ENCODE measurements around the gene RNF8.

DNA sequence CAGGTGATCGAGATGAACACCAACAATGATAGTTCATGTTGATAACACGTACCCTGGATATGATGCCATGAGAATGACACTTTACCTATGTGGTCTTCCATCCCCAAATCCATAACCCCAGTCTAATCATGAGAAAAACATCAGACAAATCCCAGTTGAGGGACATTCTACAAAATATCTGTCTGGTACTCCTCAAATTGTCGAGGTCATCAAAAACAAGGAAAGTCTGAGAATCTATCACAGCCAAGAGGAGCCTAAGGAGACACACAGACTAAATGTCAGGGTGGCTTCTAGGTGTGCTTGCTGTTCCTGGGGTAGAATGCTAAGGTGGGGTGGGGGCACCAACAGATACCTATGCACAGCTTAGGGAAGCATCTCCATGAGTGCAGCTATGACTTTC, 2.8 kb upstream of the RNF8 start:
- TF ChIP-seq CTCF (tag by site-specific recombination; IDR thresholded peaks at IDR 0.05) = no peak
- no peak for TF ChIP-seq ZNF777 (tag by site-specific recombination; IDR thresholded peaks at IDR 0.05; ENCODE audit: borderline replicate concordance)
- TF ChIP-seq, protein P1, sequence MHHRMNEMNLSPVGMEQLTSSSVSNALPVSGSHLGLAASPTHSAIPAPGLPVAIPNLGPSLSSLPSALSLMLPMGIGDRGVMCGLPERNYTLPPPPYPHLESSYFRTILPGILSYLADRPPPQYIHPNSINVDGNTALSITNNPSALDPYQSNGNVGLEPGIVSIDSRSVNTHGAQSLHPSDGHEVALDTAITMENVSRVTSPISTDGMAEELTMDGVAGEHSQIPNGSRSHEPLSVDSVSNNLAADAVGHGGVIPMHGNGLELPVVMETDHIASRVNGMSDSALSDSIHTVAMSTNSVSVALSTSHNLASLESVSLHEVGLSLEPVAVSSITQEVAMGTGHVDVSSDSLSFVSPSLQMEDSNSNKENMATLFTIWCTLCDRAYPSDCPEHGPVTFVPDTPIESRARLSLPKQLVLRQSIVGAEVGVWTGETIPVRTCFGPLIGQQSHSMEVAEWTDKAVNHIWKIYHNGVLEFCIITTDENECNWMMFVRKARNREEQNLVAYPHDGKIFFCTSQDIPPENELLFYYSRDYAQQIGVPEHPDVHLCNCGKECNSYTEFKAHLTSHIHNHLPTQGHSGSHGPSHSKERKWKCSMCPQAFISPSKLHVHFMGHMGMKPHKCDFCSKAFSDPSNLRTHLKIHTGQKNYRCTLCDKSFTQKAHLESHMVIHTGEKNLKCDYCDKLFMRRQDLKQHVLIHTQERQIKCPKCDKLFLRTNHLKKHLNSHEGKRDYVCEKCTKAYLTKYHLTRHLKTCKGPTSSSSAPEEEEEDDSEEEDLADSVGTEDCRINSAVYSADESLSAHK (tag by site-specific recombination; IDR thresholded peaks at IDR 0.05) = no peak
- no peak for TF ChIP-seq ZNF274 (IDR thresholded peaks at IDR 0.05; ENCODE audit: low read length)
- no peak for TF ChIP-seq ZNF274 (tag by site-specific recombination; IDR thresholded peaks at IDR 0.05; ENCODE audit: borderline replicate concordance)

Data from HEK293 (cell line).